Stimulated activated naive CD4-positive, alpha-beta T cell (primary cell): ENCODE measurements around the gene TMEM218.

ENCODE experiments used
- DNase-seq, 6 experiments: peaks; one replicate each; lab custom pipeline; 2025; lab: John Stamatoyannopoulos, UW

Gene TMEM218

GRCh38 chr11:125129316-125129993, 18.0 kb upstream of the TMEM218 start:
- no peak for DNase-seq

- DNase-seq, result no peak
Observed at GRCh38 chr11:125128450-125128849, 17.0 kb upstream of the TMEM218 start.

GRCh38 chr11:125124618-125124992, 13.2 kb upstream of the TMEM218 start:
- no peak for DNase-seq

GRCh38 chr11:125123947-125124617, 12.7 kb upstream of the TMEM218 start:
- DNase-seq, result peak in 4 of 6 experiments; percentile 3 to 15 (median 12)

GRCh38 chr11:125123194-125123946, 11.9 kb upstream of the TMEM218 start:
- no peak for DNase-seq

GRCh38 chr11:125117429-125117828, 6.0 kb upstream of the TMEM218 start:
- no peak for DNase-seq

GRCh38 chr11:125114518-125114917, 3.1 kb upstream of the TMEM218 start:
- no peak for DNase-seq

- DNase-seq, result peak in 1 of 6 experiments; percentile 32
Observed at GRCh38 chr11:125112208-125112604, 780 bp upstream of the TMEM218 start.

- DNase-seq, result peak in 1 of 6 experiments; percentile 31
Observed at GRCh38 chr11:125111001-125111342, 454 bp downstream of the TMEM218 start.

- no peak for DNase-seq
Observed at GRCh38 chr11:125110506-125110905, 920 bp downstream of the TMEM218 start.

- no peak for DNase-seq
Observed at GRCh38 chr11:125108469-125108868, 3.0 kb downstream of the TMEM218 start.

GRCh38 chr11:125105926-125106325, 5.5 kb downstream of the TMEM218 start:
- DNase-seq, result no peak

- no peak for DNase-seq
Observed at GRCh38 chr11:125102510-125102909, 8.9 kb downstream of the TMEM218 start.

- DNase-seq, result no peak
Observed at GRCh38 chr11:125102025-125102424, 9.4 kb downstream of the TMEM218 start.

GRCh38 chr11:125101596-125101995, 9.8 kb downstream of the TMEM218 start:
- no peak for DNase-seq

GRCh38 chr11:125100136-125100535, 11.3 kb downstream of the TMEM218 start:
- no peak for DNase-seq

GRCh38 chr11:125094731-125095130, 16.7 kb downstream of the TMEM218 start:
- no peak for DNase-seq

GRCh38 chr11:125093502-125093901, 17.9 kb downstream of the TMEM218 start:
- DNase-seq, result no peak

GRCh38 chr11:125092669-125093068, 18.8 kb downstream of the TMEM218 start:
- DNase-seq, result no peak

- DNase-seq, result no peak
Observed at GRCh38 chr11:125091877-125092664, 19.4 kb downstream of the TMEM218 start.

- DNase-seq, result no peak
Observed at GRCh38 chr11:125091247-125091876, 20.1 kb downstream of the TMEM218 start.

- DNase-seq, result no peak
Observed at GRCh38 chr11:125090816-125091215, 20.6 kb downstream of the TMEM218 start.
